Stimulated activated CD4-positive, alpha-beta T cell treated with anti-CD3 and anti-CD28 coated beads, Interleukin-4, amount 100 ng/mL, for 4 hours (primary cell): ENCODE measurements around the gene ABCG4.
"Not testable (repeated sequence)": the region's sequence is repeated elsewhere in the genome, so short reads cannot be mapped to it uniquely, and the experiment has no call there.

Experiments
- DNase-seq, 2 experiments: peaks; one replicate each; pipeline ENCODE4 v3.0.0-alpha.2; 2020

ABCG4 gene

DNA sequence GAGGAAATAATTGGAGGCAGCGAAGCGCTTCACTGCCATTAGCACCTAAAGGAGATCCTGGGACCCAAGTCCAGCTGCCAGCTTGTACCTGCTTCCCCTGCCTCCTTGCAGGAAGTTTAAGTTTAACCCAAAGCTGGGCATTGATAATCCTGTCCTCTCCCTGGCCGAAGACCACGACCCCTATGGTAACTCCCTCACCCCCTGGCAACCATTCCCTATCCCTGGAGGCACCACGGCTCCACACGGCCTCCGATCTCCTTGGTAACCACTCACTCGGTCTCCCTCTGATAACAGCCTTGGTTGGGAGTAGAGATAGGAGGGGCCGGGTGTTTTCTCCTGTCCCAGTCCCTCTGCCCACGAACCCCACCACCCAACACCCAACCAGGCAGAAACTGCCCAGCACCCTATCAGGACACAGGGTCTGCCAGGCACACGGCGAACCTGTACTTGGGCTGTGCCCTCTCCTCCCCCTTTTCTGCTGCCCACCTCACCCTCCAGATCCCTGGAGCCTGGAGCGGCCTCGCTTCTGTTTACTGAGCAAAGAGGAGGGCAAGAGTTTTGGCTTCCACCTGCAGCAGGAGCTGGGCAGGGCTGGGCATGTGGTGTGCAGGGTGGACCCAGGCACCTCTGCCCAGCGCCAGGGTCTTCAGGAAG, 37.3 kb downstream of the ABCG4 start:
- DNase-seq, result no peak

- DNase-seq, result no peak
Measured at GRCh38 chr11:119187123-119187892, 38.5 kb downstream of the ABCG4 start.

DNA sequence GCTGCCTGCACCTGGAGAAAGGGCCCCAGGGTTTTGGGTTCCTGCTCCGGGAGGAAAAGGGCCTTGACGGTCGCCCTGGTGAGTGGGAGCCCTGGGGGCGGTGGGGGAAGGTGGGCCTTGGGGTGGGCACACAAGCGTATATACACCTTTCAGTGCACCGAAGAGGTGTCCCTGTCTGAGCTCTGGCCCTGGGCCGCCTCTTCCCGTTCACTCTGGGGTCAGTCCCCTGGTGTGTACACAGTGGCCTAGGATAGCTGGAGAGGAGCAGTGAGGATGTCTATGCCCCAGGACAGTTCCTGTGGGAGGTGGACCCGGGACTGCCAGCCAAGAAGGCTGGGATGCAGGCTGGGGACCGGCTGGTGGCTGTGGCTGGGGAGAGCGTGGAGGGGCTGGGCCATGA, 39.2 kb downstream of the ABCG4 start:
- DNase-seq, result no peak

DNA sequence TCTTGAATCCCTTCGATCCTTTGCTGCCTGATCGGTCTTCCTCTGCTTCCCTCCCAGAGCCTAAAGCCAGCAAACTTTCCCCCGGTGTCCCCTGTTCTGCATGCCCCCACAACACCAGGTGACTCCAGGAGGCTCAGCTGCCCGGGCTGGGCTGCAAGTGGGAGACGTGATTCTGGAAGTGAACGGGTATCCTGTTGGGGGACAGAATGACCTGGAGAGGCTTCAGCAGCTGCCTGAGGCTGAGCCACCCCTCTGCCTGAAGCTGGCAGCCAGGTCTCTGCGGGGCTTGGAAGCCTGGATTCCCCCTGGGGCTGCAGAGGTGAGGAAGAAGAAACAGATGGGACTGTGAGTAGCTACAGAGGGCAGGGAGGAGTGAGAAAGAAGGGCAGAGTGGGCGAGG, 40.0 kb downstream of the ABCG4 start:
- DNase-seq, result no peak

DNA sequence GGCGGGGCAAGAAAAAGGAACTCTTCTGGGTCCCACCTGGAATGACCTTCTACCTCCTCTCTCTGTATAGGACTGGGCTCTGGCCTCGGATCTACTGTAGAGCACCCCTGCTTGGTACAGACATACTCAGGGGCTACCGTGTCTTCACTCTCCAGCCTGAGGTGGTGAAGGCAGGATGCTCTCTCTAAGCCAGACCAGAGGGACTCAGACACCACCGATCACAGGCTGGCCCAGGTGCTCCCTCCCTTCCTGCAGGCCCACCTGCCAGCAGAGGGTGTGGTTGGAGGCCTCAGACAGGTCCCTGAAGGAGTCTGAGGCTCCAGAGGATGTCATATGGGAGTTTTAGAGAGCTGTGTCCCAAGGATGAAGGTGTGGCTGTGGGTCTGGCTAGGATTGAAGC, 40.5 kb downstream of the ABCG4 start:
- no peak for DNase-seq

DNA sequence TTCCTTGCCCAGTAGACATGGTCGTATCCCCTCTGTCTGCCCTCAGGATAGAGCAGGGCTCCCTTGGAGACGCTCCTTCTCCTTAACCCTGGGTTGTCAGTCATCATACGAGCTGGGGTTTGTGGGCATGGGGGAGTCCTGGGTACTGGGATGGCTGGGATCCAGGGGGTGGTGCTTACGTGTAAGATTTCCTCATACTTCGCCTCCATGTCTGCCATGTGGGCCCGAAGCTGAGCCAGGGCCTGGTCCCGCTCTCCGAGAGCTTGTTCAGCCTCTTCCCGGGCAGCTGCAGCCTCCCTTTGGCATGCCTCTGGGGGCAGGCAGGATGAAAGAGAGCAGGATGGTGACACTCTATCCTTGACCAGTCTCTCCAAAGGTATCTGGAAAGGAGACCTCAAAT, 41.7 kb downstream of the ABCG4 start:
- no peak for DNase-seq

DNA sequence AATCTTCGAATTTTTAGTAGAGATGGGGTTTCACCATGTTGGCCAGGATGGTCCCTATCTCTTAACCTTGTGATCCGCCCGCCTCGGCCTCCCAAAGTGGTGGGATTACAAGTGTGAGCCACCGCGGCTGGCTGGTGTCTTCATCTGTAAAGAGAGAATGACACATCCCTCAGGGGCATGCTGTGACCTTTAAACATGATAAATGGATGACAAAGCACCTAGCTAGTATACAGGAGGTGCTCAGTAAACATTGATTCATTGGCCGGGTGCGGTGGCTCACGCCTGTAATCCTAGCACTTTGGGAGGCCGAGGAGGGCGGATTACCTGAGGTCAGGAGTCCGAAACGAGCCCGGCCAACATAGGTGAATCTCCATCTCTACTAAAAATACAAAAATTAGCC, 42.4 kb downstream of the ABCG4 start:
- not testable (repeated sequence) for DNase-seq

DNA sequence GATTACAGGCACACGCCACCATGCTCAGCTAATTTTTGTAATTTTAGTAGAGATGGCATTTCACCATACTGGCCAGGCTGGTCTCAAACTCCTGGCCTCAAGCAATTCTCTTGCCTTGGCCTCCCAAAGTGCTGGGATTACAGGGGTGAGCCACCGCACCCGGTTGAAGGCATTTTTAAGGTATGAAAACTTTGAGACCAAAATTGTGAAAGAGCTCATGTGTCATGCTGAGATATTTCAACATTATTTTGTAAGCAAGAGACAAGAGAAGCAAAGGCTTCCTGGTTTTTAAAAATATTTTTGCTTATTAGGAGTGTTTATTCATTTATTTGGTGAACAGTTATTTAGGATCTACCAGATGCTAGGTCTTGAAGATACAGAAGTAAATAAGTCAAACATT, 43.3 kb downstream of the ABCG4 start:
- DNase-seq, result no peak

GRCh38 chr11:119193001-119193400, 44.1 kb downstream of the ABCG4 start:
- no peak for DNase-seq

DNA sequence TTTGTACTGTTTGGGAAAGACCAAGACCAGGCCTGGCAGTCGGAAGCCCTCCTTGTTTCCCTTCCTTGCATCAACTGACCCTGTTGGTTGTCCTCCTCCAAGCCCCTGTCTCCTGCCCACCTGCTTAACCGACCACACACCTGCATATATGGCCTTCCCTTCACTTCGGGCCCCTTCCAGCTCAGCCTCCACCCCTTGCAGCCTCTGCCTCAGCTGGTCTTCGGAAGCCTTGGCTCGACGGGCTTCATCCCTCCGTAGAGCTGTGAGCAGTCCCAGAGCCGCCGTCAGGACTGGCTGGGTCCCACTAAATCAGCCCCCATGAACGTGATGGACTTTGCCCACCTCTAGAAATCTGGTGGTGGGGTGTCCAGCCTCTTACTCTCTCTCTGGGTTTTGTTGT, 44.8 kb downstream of the ABCG4 start:
- no peak for DNase-seq

DNA sequence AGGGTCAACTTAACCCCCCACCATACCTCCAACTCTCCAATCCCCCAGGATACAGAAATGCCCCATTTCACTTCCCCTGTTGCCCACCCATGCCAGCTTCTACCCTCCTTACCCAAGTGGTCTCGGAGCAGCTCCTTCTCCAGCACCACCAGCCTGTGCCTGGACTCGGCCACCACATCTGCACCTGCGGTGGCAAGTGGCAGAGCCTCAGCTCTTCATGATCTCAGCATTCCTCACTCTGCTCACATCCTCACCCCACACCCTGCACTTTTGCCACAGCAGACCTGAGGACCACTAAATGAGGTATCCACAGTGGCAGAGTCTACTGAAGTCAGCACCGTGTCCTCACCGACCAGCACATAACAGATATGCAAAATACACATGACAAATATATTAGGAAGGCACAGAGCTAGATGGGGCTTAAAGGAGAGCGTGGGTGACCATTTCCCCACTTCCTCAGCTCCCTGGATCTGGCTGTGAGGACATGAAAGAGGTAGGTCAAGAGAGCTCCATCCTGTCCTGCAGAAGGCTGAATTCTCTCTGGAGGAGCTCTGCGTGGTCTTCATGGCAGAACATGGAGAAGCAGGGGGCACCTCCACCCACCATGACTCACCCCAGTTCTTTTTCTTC, 46.1 kb downstream of the ABCG4 start:
- DNase-seq, result no peak

DNA sequence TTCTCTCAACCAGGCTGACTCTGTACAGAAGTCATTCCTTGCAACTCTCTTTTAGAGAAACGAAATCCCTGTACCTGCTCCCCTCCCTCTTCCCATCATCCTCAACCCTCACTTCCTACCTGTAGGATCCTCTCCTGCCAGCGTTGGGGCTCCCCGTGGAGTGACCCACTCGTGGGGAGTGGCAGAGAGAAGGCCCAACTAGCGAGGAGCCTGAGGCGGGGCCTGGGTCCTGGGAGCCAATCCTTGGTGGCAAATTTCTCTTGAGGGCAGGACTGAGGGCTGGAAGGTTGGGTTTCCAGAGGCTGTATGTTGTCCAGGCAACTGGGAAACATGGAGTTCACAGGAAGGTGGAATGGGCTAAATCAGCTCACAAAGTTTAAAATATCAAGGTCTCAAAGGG, 46.8 kb downstream of the ABCG4 start:
- no peak for DNase-seq

- peak; percentile 33 to 55 for DNase-seq
Measured at GRCh38 chr11:119196833-119197483, 48.1 kb downstream of the ABCG4 start.

DNA sequence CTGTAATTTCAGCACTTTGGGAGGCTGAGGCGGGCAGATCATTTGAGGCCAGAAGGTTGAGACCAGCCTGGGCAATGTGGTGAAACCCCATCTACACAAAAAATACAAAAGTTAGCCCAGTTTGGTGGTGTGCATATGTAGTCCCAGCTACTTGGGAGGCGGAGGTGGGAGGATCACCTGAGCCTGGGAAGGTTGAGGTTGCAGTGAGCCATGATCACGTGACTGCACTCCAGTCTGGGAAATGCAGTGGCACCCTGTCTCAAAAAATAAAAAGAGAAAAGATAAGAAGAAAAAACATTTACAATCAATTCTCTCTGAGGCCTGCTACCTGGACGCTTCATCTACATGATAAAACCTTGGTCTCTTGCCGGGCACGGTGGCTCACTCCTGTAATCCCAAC, 50.1 kb downstream of the ABCG4 start:
- no peak for DNase-seq

DNA sequence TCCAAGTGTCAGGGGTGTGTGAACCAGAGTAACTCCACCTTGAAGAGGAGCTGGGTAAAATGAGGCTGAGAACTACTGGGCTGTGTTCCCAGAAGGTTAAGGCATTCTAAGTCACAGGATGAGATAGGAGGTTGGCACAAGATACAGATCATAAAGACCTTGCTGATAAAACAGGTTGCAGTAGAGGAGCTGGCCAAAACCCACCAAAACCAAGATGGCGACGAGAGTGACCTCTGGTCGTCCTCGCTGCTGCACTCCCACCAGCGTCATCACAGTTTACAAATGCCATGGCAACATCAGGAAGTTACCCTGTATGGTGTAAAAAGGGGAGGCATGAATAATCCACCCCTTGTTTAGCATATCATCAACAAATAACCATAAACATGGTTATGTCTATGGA, 52.4 kb downstream of the ABCG4 start:
- DNase-seq, result not testable (repeated sequence)

DNA sequence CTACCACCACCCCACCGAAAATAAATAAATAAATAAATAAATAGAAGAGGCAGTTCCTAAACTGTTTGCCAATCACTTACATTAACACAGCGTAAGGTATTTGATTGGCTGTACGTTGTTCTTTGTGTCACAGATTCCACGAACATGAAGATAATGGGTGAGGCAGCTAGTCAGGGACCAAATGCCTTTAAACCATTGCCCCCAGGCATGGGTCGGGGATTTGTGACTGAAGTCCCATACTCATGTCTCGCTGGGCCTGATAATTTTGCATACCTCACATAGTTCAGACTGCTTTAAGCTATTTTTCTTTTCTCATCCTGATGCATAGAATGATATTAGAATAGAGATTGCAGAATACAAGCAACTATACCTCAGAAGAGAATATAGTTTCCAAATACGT, 53.7 kb downstream of the ABCG4 start:
- no peak for DNase-seq

- DNase-seq, result no peak
Measured at GRCh38 chr11:119204066-119204465, 55.2 kb downstream of the ABCG4 start.

- DNase-seq, result no peak
Measured at GRCh38 chr11:119205080-119205479, 56.2 kb downstream of the ABCG4 start.

DNA sequence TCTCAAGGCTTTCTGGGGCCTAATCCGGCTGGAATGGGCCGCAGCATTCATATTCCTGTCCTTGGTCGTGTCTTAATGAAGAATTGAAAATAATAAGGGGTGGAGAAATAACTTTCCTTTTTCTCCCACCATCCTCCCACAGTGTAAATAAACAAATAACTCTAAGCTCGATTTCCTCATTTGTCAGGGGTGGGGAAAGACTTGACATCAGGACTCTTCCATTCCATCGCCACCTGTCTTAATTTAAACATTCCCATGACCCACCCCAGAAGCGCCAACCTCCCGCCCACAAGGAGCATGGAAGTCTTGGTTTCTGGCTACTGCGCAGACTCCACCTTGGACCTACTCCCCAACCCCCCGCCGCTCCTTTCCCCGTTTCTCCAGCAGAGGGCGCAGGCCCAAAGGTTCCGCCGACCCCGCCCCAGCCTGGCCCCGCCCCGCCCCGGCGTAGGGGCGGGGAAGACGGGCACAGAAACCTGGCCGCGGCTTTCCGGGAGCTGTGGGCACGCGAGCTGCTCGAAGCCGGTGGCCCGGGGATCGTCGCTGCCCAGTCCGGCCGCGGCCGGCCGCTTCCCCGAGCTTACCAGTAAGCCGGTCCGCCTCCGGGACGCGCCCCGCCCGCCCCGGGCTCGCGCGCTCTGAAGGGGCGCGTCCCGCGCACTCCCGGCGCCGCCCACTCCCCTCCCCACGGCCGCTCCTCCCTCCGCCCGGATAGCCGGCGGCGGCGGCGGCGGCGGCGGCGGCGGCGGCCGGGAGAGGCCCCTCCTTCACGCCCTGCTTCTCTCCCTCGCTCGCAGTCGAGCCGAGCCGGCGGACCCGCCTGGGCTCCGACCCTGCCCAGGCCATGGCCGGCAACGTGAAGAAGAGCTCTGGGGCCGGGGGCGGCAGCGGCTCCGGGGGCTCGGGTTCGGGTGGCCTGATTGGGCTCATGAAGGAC, 57.0 kb downstream of the ABCG4 start, which contains the start of gene CBL:
Gene CBL (plus strand): TSS at position 766 of the 937 bp plus-strand sequence. CDS start 79 bp downstream, at position 845.
- peak; percentile 91 to 98 for DNase-seq

- peak; percentile 30 to 56 for DNase-seq
Measured at GRCh38 chr11:119206511-119207414, 57.9 kb downstream of the ABCG4 start.

DNA sequence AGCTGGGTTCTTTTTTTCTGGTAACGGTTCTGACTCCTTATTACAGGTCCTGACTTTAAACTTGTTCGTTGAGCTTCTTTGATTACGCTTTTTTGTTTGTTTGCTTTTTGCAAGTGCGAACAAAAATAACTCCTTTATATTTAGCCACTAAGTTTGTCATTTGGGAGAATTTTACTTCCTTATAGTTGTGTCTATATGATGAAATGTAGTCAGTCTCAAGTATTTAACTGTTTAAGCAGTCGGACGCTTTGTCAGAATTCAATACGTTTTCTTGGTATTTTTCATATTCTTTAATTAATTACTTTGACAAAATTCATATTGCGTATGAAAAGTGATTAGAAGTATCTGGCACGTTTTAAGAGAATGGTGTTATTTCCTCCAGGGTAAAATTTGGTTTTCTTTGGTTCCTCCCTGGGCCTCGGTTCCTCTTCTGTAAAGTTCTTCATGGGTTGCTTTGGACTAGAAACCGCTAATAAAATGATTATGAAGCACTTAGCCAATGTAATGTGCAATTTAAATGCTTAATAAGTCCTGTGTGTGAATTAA, 58.6 kb downstream of the ABCG4 start:
- DNase-seq, result no peak
